OCI-LY1 (cell line): ENCODE measurements around the gene RELB.

Source experiments
- CTCF ChIP-seq: fragments of 200-600 bp; sonication (generic), shearing (Covaris generic); IDR thresholded peaks from 2 replicates; pipeline ENCODE4 v1.5.1; 2017; ENCODE audit warnings: mild to moderate bottlenecking, antibody characterized with exemption, low read length, moderate library complexity, mixed read lengths
- EZH2 ChIP-seq: fragments of 200-600 bp; sonication (generic), shearing (Covaris generic); IDR thresholded peaks from 2 replicates; pipeline ENCODE4 v1.8.0; 2017; ENCODE audit warnings: borderline replicate concordance, mixed run types, mild to moderate bottlenecking, antibody characterized with exemption, low read length, moderate library complexity, mixed read lengths

- TF ChIP-seq CTCF (no peak), EZH2 (no peak)
Measured at GRCh38 chr19:45057444-45057843, 56.2 kb downstream of the RELB start.
